Stimulated activated CD4-positive, alpha-beta T cell treated with anti-CD3 and anti-CD28 coated beads, TNF-alpha, amount 100 ng/mL, for 1 hour (primary cell): ENCODE results near the gene PROC.
"Not testable (repeated sequence)": the region's sequence is repeated elsewhere in the genome, so short reads cannot be mapped to it uniquely, and the experiment has no call there.

Experiments used
- DNase-seq, 3 donors: peaks; one replicate each; pipeline ENCODE4 v3.0.0-alpha.2; 2020; ENCODE audit warnings: low read depth in 3 of 3, low spot score in 1 of 3

PROC gene

GRCh38 chr2:127394492-127394891 is 23.7 kb upstream of the PROC start:
- no peak for DNase-seq

GRCh38 chr2:127397568-127398238 is 20.5 kb upstream of the PROC start:
- no peak for DNase-seq

- DNase-seq, result no peak
These were observed 20.0 kb upstream of the PROC start for GRCh38 chr2:127398239-127398590.

DNA sequence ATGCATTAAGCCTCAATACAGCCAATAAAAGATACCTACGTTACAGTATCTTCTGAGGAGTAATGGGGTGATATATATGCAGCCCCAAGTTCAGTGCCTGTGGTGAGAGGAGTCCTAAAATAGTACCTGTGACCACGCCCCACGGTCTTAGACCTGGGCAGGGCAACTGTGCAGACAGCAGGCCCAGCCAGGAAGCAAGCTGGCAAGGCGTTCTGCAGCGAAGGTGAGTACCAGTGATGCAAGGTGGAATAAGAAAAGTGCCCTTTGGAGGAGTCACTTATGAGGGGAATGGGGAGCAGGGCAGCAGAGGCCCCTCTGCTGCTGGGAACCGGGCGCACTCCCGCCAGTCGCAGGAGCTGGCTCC is 17.7 kb upstream of the PROC start:
- DNase-seq, result no peak

DNA sequence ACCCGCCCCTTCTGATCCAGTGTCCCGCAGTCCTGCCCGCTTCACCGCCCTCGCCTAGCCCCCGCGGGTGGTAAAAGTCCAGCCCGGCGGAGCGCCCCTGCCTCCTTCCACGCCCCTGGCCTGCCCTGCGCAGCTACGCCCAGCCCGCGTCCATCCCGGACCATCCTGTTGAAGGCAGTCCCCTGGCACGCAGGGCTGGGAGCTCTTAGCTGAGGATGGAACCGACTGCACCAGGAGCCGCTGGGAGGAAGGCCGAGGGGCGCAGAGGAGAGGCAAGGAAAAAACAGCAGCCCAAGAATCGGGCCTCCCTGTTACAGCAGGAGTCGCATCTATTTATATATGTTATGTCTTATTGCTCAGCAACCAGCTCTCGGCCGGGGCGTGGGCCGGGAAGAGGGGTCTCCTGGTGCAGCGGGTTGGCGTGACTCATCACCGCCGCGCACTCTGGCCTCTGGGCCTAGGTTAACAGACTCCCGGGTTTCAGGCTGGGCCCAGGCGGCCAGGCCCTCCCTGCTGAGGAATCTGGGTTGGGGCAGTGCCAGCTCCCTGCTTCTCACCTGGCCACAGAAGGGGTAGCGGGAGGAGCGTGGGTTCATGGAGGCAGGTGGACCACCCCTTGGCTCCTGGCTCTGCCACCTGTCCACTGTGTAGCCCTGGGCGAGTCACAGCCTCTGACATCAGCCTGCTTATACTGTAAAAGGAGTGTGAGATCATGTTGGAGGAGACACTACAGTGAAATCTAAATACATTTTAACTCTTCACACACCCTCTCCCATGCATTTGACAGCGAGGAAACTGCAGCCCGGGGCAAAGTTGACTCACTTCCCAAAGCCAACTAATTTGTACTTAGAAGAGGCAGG is 17.1 kb upstream of the PROC start:
- no peak for DNase-seq

DNA sequence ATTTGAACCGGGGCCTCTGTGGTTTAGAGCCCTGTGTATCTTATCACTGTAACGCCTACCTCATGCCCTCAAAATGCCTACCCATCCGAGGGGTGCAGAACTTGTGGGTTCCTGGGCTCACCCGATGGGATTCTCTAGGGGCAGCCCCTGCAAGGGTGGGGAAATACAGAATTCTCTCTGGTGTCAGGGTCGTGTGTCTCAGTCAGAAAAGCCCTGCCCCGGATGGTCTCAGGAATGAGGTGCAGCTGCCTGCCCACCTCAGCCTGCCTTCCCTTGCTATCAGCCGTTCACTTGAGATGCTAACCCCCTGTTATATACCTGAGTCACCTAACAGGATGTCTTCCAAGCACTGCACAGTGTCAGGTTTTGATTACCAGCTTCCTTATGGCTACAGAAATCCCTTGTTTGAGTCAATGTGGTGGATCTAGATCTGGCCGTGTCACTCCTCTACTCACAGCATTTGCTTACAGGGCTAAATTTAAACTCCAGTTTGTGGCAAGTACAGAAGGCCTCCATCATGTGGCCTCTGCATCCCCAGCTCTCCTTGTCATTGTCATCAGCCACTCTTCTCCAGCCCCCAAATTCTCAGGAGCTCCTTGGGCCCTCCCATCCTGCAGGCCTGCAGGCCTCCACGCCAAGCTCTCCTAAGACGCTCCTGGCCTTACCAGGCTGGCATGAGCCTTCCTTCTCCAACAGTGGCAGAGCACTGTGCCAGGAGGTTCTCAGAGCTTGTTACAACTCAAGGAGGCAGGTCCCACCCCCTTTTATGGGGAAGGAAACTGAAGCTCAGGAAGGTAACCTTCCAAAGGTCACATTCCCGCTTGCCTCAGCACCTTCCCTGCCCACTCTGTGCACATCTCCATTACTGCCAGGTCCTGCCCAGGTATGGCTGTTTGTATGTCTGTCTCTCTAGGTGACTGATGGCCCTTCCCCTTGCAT is 16.2 kb upstream of the PROC start:
- DNase-seq, result no peak

DNA sequence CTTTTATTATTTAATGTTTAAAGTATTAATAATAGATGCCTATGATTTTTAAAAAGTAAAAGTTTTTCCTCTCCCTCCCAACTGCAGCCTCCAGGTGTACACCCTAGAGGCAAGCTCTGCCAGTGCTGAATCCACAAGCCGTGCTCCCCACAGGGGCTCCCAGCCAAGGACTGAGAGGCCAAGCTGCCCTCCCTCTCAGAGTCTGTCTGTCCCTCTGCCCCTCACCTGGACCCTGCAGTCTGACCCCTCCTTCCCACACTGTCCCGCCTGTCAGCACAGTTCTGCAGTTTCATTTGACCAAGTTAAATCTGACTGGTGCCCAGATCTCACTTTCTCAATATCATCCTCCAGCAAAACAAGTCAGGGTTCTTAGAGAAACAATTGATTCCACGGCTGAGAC is 14.8 kb upstream of the PROC start:
- no peak for DNase-seq

DNA sequence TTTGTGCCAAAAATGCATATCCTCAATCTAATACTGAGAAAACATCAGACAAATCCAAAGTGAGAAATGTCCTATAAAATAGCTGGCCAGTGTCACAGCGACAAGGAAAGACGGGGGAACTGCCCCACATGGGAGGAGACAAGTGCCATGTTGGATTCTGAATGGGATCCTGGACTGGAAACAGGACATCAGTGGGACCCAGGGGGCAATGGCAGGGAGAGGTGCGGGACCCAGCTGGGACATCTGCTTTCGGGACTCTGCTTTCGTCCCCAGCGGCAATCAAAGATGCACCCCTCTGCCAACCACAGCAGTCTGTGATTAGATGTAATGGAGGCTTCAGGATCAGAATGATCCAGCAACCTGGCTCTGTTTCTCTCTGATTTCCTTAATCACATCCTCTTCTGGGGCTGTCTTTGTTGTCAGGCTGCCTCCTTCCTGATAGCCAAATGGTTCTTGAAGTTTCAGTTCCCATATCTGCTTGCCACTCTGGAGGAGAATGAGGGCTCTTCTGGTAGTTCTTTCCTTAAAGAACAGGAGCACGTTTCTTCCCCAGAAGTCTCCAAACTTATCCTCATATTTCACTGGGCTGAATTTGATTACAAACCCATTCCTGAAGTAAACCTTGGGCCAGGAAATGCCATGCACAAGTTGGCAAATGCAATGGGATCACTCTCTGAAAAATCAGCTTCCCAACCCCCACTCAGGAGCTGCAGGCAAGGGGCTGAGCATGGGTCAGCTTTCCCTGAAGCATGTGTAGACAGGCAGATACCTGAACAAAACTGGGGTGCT is 13.6 kb upstream of the PROC start:
- no peak for DNase-seq

DNA sequence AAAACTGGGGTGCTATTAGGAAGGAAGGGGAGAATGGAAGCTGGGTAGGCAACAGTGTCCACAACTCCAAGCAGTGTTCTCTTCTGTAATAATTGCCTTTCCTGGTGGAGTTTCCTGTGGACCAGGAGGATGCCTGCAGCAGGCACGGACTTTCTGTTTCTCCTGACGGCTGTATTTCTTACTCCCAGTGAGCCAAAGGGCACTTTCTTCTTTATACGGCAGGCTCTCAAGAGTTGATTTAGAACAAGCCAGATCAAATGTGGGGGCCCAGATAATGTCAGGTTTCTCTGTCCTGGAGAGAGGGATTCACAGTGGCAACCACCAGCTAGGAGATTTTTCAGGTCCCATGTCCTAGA is 13.0 kb upstream of the PROC start:
- no peak for DNase-seq

GRCh38 chr2:127406454-127406853 is 11.8 kb upstream of the PROC start:
- no peak for DNase-seq

- no peak for DNase-seq
These were observed 11.1 kb upstream of the PROC start for GRCh38 chr2:127407091-127407490.

DNA sequence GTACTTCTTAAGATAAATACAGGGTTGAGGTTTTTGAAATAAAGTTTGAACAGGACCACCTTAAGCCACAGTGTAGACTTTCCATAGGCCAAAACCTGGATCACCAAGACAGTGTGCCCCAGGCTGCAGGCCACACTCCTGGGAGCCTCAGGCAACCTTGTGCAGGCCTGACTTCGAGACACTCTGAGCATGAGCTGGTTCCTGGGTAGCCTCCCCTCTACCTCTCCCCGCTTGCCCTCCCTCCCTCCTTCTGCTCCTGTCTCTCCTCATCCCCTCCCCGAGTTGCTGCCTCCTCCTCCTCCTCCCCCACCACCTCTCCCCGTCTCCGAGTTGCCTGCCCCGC is 10.6 kb upstream of the PROC start:
- DNase-seq, result no peak

DNA sequence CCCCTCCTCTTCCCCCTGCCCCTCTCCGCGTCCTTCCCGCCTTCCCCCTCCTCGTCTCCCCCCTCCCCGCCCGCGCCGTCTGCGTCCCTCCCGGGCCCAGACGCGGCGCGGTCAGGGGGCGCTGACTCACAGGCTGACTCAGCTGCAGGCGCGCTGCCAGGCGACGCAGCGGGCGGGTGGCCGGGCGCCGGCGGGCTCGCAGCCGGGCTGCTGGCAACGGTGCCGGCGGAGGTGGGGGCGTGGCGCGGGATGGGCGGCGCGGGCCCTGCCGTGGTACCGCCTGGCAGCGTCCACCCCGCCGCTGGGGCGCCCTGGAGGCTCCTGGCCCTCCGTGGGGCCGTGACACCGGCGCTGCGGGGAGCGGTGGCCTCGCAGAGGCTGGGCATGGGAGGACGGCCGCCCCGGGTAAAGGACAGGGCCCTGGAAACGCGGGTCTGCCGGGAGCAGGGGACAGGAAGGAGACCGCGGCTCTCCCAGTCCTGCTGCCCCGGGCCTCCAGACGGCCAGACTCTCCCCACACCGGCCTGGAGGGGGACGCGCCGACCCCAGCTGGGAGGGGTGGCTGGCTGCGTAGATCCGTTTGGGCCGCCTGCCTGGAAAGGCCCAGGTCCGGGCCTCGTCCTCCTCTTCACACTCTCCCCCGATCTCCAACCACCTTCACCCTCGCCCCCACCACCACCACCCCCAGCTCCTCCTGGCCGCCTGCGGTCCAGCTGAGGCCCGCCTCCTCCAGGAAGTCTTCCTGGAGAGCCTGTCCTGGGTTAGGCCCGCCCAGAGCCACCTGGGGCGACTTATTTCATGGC is 10.0 kb upstream of the PROC start:
- DNase-seq, result peak; percentile 79 to 87 (median 85)

DNA sequence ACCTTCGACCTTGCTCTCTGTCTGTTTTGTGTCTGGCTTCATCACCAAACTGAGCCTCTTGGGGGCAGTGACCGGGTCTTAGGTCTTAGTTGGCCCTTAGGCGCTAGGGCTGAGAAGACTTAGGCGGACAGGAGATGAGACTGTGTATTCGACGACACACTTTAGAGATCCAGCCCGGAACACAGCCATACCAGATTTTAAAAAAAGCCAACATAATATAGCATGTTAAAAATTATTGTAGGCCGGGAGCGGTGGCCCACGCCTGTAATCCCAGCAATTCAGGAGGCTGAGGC is 9.5 kb upstream of the PROC start:
- DNase-seq, result no peak

- not testable (repeated sequence) for DNase-seq
These were observed 8.5 kb upstream of the PROC start for GRCh38 chr2:127409716-127410115.

DNA sequence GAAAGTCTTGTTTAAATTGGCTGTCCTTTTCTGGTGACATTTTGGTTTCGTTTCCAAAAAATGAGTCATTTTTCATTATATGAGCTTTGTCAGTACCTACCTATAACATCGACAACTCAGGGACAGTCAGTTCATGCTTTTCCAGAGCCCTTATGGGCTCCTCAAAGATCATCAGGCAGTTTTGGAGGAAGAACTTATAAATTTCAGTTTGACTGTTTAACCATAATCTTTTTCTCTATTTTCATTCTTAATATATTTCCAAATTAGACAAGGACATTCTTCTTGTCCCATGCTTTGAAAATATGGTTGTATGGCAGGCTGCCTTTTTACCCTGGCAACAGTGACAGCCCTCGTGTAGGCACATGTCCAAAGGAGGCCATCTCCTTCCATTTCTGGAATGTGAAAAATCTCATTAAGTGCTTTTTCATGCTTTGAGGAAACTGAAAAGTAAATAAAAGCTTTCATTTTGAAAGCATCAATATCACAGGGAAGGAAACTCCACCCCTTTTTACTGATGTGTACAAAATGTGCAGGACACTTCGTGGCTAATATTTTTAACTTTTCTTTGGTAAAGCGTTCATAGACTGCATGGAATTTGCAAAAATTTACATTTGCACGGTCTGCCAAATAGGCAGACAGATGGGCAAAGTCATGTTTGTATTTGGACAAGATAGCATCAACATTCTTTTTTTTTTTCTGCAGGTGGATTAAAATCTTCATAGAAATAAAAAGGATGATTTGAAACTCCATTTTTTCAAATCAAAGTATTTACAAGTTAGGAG is 7.2 kb upstream of the PROC start:
- no peak for DNase-seq

- no peak for DNase-seq
These were observed 6.4 kb upstream of the PROC start for GRCh38 chr2:127411653-127412369.

GRCh38 chr2:127413200-127413599 is 5.0 kb upstream of the PROC start:
- DNase-seq, result no peak
